Measurements from ENCODE around the gene WWTR1.

Gene WWTR1

GRCh38 chr3:149560001-149560400 lies 97.8 kb downstream of the WWTR1 start:
- DNase-seq, result no peak

GRCh38 chr3:149559525-149559924 lies 98.3 kb downstream of the WWTR1 start:
- no peak for DNase-seq

GRCh38 chr3:149555927-149556326 lies 101.9 kb downstream of the WWTR1 start:
- peak; percentile 89 for DNase-seq

- peak; percentile 89 for DNase-seq
These were observed 103.0 kb downstream of the WWTR1 start for GRCh38 chr3:149554826-149555225.

GRCh38 chr3:149553781-149554451 lies 103.9 kb downstream of the WWTR1 start:
- DNase-seq, result peak; percentile 98

GRCh38 chr3:149552700-149553099 lies 105.1 kb downstream of the WWTR1 start:
- no peak for DNase-seq

- DNase-seq, result no peak
These were observed 106.3 kb downstream of the WWTR1 start for GRCh38 chr3:149551500-149551899.

- DNase-seq, result peak; percentile 48
These were observed 109.2 kb downstream of the WWTR1 start for GRCh38 chr3:149548669-149549065.

GRCh38 chr3:149547954-149548668 lies 109.7 kb downstream of the WWTR1 start:
- DNase-seq, result peak; percentile 95

- peak; percentile 87 for DNase-seq
These were observed 110.4 kb downstream of the WWTR1 start for GRCh38 chr3:149547413-149547812.

GRCh38 chr3:149545049-149545448 lies 112.8 kb downstream of the WWTR1 start:
- no peak for DNase-seq

GRCh38 chr3:149542375-149543312 lies 115.2 kb downstream of the WWTR1 start:
- DNase-seq, result peak; percentile 74

- DNase-seq, result peak; percentile 53
These were observed 116.7 kb downstream of the WWTR1 start for GRCh38 chr3:149541091-149541491.

- no peak for DNase-seq
These were observed 119.5 kb downstream of the WWTR1 start for GRCh38 chr3:149538371-149538770.

GRCh38 chr3:149536429-149536828 lies 121.4 kb downstream of the WWTR1 start:
- DNase-seq, result peak; percentile 73

GRCh38 chr3:149535333-149535685 lies 122.5 kb downstream of the WWTR1 start:
- no peak for DNase-seq

GRCh38 chr3:149534671-149535332 lies 123.0 kb downstream of the WWTR1 start:
- DNase-seq, result peak; percentile 81

GRCh38 chr3:149534082-149534481 lies 123.7 kb downstream of the WWTR1 start:
- no peak for DNase-seq

GRCh38 chr3:149532489-149533180 lies 125.2 kb downstream of the WWTR1 start:
- no peak for DNase-seq

- DNase-seq, result no peak
These were observed 128.7 kb downstream of the WWTR1 start for GRCh38 chr3:149529099-149529498.

GRCh38 chr3:149528340-149528650 lies 129.5 kb downstream of the WWTR1 start:
- DNase-seq, result no peak

GRCh38 chr3:149527531-149528339 lies 130.1 kb downstream of the WWTR1 start:
- no peak for DNase-seq
